HepG2 (cell line): Measurements from ENCODE around the gene FGF14. TPM values are rescaled to one million over a fixed set of nuclear protein-coding genes. Genes with fewer than 3 reads are reported as not detected.

Source experiments
- ATAC-seq: fragments of 200-7000 bp; cut with Tn5 transposase; 3 replicates; pipeline ENCODE4 v1.9.1; 2020; ENCODE audit warnings: mild to moderate bottlenecking, moderate library complexity
- BruUV-seq: library from RNA; stranded (reverse); fragments of 400-500 nt; replicated peaks from 2 replicates; lab custom pipeline; 2021; lab: Mats Ljungman, UMichigan
- CTCF ChIA-PET: fragments of 300-600 bp; formaldehyde crosslinking; extraction: SDS; loops from one replicate; lab custom pipeline; 2021; ENCODE audit warnings: low total read pairs, inconsistent platforms, low intra/inter-chr PET ratio; lab: Yijun Ruan, JAX
- POLR2A ChIA-PET: fragments of 350-600 bp; sonication (Branson Sonifier 250); formaldehyde crosslinking; loops from one replicate; lab custom pipeline; 2020; ENCODE audit warnings: antibody characterized with exemption, inconsistent platforms; lab: Yijun Ruan, JAX
- DNase-seq: peaks from one replicate; pipeline ENCODE4 v3.0.0-alpha.2; 2015; ENCODE audit warnings: low spot score
- FAIRE-seq: peaks from 3 replicates; lab custom pipeline; 2011; peaks lifted over from hg19 to GRCh38; lab: Jason Lieb, UNC
- H2AFZ ChIP-seq: one replicate; pipeline ENCODE4 v1.6.1; 2011; ENCODE audit warnings: low read length, inconsistent platforms
- H3K27ac ChIP-seq: fragments of 300-600 bp; 3 replicates; pipeline ENCODE4 v1.8.0; 2011; ENCODE audit warnings: mixed run types, mild to moderate bottlenecking, mixed read lengths, low read length, inconsistent platforms; ENCODE audit not compliant: insufficient read depth; ENCODE audit errors: extremely low read length
- H3K27me3 ChIP-seq, 2 experiments: fragments of 200-600 bp in 1 of 2; 2 replicates in 1 of 2; 3 replicates in 1 of 2; pipeline versions ENCODE4 v1.6.0 to v1.8.0; 2011; ENCODE audit warnings: low read length in 2 of 2, mild to moderate bottlenecking in 2 of 2, moderate library complexity in 2 of 2, inconsistent platforms in 1 of 2; ENCODE audit not compliant: insufficient read depth in 2 of 2, control insufficient read depth in 1 of 2
- H3K36me3 ChIP-seq, 2 experiments: fragments of 200-600 bp in 1 of 2; replicated peaks in 1 of 2; 2 replicates in 1 of 2; 3 replicates in 1 of 2; pipeline versions ENCODE4 v1.5.1 to v1.8.0; 2011; ENCODE audit warnings: low read length in 2 of 2, inconsistent platforms in 1 of 2; ENCODE audit not compliant: insufficient read depth in 2 of 2, control insufficient read depth in 1 of 2
- H3K4me1 ChIP-seq: 2 replicates; pipeline ENCODE4 v1.5.1; 2012; ENCODE audit warnings: low read length, inconsistent platforms; ENCODE audit not compliant: insufficient read depth
- H3K4me2 ChIP-seq: 2 replicates; pipeline ENCODE4 v1.6.0; 2011; ENCODE audit warnings: low read depth, low read length, inconsistent platforms
- H3K4me3 ChIP-seq, 3 experiments: fragments of 200-600 bp in 1 of 3; sonication (generic), shearing (Covaris generic) in 1 of 3; replicated peaks in 1 of 3; 2 replicates each; pipeline ENCODE4 v1.5.1; 2011 to 2016; ENCODE audit warnings: low read length in 3 of 3, inconsistent platforms in 2 of 3, low read depth in 2 of 3, mild to moderate bottlenecking in 2 of 3, control low read depth in 1 of 3, mixed read lengths in 1 of 3; ENCODE audit not compliant: insufficient read depth in 1 of 3
- H3K79me2 ChIP-seq: one replicate; pipeline ENCODE4 v1.6.1; 2011; ENCODE audit warnings: low read length, inconsistent platforms; ENCODE audit not compliant: insufficient read depth
- H3K9ac ChIP-seq: 2 replicates; pipeline ENCODE4 v1.6.0; 2011; ENCODE audit warnings: mild to moderate bottlenecking, low read depth, low read length, inconsistent platforms; ENCODE audit not compliant: insufficient read depth
- H3K9me3 ChIP-seq: 2 replicates; pipeline ENCODE4 v1.5.1; 2012; ENCODE audit warnings: mild to moderate bottlenecking, low read length
- H4K20me1 ChIP-seq: 2 replicates; pipeline ENCODE4 v1.6.0; 2011; ENCODE audit warnings: inconsistent platforms, mild to moderate bottlenecking, low read length, moderate library complexity; ENCODE audit not compliant: insufficient read depth
- BORCS8-MEF2B ChIP-seq: sonication (generic); formaldehyde crosslinking; IDR thresholded peaks from 2 replicates; pipeline ENCODE4 v1.8.0; 2022; ENCODE audit warnings: mild to moderate bottlenecking, missing genetic modification reagents
- KDM1A ChIP-seq: IDR thresholded peaks from 2 replicates; pipeline ENCODE4 v1.6.1; 2016; ENCODE audit warnings: missing compliant biosample characterization
- SMYD3 ChIP-seq: sonication (generic); formaldehyde crosslinking; IDR thresholded peaks from 2 replicates; pipeline ENCODE4 v1.8.1; 2023; ENCODE audit warnings: mild to moderate bottlenecking, missing genetic modification reagents
- SOX5 ChIP-seq: IDR thresholded peaks from 2 replicates; pipeline ENCODE4 v1.6.1; 2016; ENCODE audit warnings: borderline replicate concordance
- ZC3H4 ChIP-seq: sonication (generic); formaldehyde crosslinking; IDR thresholded peaks from 2 replicates; pipeline ENCODE4 v1.4.0; 2020; ENCODE audit warnings: missing genetic modification reagents, borderline replicate concordance
- ZFP90 ChIP-seq: sonication (generic); formaldehyde crosslinking; IDR thresholded peaks from 2 replicates; pipeline ENCODE4 v1.8.0; 2022; ENCODE audit warnings: missing genetic modification reagents, mild to moderate bottlenecking, inconsistent platforms, borderline replicate concordance
- ZNF10 ChIP-seq: sonication (generic); formaldehyde crosslinking; IDR thresholded peaks from 2 replicates; pipeline ENCODE4 v1.4.0; 2020; ENCODE audit warnings: mild to moderate bottlenecking, low read depth, missing genetic modification reagents, borderline replicate concordance
- ZNF30 ChIP-seq: sonication (generic); formaldehyde crosslinking; IDR thresholded peaks from 2 replicates; pipeline ENCODE4 v1.5.0; 2020; ENCODE audit warnings: mild to moderate bottlenecking, missing genetic modification reagents
- ZNF337 ChIP-seq: sonication (generic); formaldehyde crosslinking; IDR thresholded peaks from 2 replicates; pipeline ENCODE4 v1.5.1; 2020; ENCODE audit warnings: missing genetic modification reagents, low read depth, mild to moderate bottlenecking, borderline replicate concordance
- WGBS: methylation state at CpG from one replicate; pipeline ENCODE4 v1.1.6; 2017; ENCODE audit warnings: low lambda C conversion rate; 5-methylcytosine and 5-hydroxymethylcytosine counted together
- in situ Hi-C: cut with HindIII; loops from 2 replicates; pipeline ENCODE4 v1.10.0; 2017; ENCODE audit warnings: low pct_unique_long_range_greater_than_20kb; ENCODE audit not compliant: extremely low pct_ligation_motif_present
- intact Hi-C: fragments of 100-400 bp; cut with micrococcal nuclease; formaldehyde crosslinking; loops from one replicate; pipeline ENCODE4 v1.10.0; 2022; ENCODE audit not compliant: unreplicated experiment
- polyA plus RNA-seq, 8 experiments: library from polyadenylated mRNA; depleted of rRNA in 3 of 8; stranded (reverse) in 7 of 8; unstranded in 1 of 8; fragments of >200 nt; fragmentation: Illumina TruSeq in 4 of 8; extraction: Trizol in 4 of 8; gene quantifications; 2 replicates each; pipeline versions ENCODE4 v1.2.1 to v1.2.3, GENCODE V29; 2011 to 2016; ENCODE audit warnings: low read depth in 4 of 8, missing spikeins in 1 of 8, mixed read lengths in 1 of 8; ENCODE audit not compliant: insufficient read depth in 1 of 8
- total RNA-seq, 5 experiments: library from RNA; depleted of rRNA; stranded (reverse); fragments of >200 nt; fragmentation: Illumina TruSeq; extraction: Trizol; gene quantifications; 2 replicates each; pipeline ENCODE4 v1.2.3, GENCODE V29; 2016; ENCODE audit warnings: low read depth in 1 of 5
- TF ChIP-seq, protein P1 (sequence below): sonication (generic); IDR thresholded peaks from 2 replicates; pipeline ENCODE4 v1.6.1; 2016; ENCODE audit warnings: low read depth, borderline replicate concordance
- TF ChIP-seq, protein P2 (sequence below): sonication (generic); formaldehyde crosslinking; IDR thresholded peaks from 2 replicates; pipeline ENCODE4 v1.9.0; 2021; ENCODE audit warnings: missing genetic modification reagents, borderline replicate concordance
- TF ChIP-seq, protein P3 (sequence below): sonication (generic); formaldehyde crosslinking; IDR thresholded peaks from 2 replicates; pipeline ENCODE4 v1.4.0; 2020; ENCODE audit warnings: missing genetic modification reagents

Gene FGF14
- total and polyA plus RNA-seq, 2 of the 13 experiments (the other 11 are each of a cell fraction or from before 2014, with no cell fraction given), result not detected

DNA sequence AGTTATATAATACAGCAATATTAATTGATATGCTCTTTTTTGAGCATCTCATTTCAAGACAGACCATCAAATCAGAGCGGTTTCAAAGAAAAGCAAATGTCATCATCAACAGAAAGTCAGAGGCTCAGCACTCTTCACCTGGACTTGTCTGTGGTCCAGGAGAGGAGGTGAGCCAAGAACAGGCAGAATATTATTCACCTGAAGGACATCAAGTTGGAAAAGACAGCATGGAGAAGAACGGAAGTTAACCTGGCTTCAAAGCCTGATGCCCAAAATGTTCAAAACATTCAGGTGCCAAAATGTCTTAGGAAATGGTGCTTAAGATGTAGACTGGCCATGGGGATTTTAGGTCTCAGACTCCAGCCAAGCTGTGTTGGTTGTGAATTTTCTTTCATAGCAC is 40.7 kb downstream of the FGF14 start:
- in situ Hi-C loops (no loop called here), intact Hi-C loops (no loop called here)
- H3K27ac ChIP-seq, result no peak overlapping the region
- TF ChIP-seq, protein P1, sequence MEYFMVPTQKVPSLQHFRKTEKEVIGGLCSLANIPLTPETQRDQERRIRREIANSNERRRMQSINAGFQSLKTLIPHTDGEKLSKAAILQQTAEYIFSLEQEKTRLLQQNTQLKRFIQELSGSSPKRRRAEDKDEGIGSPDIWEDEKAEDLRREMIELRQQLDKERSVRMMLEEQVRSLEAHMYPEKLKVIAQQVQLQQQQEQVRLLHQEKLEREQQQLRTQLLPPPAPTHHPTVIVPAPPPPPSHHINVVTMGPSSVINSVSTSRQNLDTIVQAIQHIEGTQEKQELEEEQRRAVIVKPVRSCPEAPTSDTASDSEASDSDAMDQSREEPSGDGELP, result no peak
- TF ChIP-seq ZNF10 (CRISPR knock-in tag) (no peak), ZNF337 (CRISPR knock-in tag) (no peak), BORCS8-MEF2B (CRISPR knock-in tag) (no peak), KDM1A (CRISPR knock-in tag) (no peak), ZC3H4 (CRISPR knock-in tag) (no peak), ZFP90 (no peak), ZNF30 (CRISPR knock-in tag) (no peak), SMYD3 (CRISPR knock-in tag) (no peak), SOX5 (CRISPR knock-in tag) (no peak)
- TF ChIP-seq, protein P2, sequence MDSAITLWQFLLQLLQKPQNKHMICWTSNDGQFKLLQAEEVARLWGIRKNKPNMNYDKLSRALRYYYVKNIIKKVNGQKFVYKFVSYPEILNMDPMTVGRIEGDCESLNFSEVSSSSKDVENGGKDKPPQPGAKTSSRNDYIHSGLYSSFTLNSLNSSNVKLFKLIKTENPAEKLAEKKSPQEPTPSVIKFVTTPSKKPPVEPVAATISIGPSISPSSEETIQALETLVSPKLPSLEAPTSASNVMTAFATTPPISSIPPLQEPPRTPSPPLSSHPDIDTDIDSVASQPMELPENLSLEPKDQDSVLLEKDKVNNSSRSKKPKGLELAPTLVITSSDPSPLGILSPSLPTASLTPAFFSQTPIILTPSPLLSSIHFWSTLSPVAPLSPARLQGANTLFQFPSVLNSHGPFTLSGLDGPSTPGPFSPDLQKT (CRISPR knock-in tag), result no peak
- TF ChIP-seq, protein P3, sequence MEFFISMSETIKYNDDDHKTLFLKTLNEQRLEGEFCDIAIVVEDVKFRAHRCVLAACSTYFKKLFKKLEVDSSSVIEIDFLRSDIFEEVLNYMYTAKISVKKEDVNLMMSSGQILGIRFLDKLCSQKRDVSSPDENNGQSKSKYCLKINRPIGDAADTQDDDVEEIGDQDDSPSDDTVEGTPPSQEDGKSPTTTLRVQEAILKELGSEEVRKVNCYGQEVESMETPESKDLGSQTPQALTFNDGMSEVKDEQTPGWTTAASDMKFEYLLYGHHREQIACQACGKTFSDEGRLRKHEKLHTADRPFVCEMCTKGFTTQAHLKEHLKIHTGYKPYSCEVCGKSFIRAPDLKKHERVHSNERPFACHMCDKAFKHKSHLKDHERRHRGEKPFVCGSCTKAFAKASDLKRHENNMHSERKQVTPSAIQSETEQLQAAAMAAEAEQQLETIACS (CRISPR knock-in tag), result no peak
- no peaks in the 10 kb centered on the region for H3K4me1 ChIP-seq
- no peaks in the 10 kb centered on the region for H3K79me2 ChIP-seq
- H3K36me3 ChIP-seq, result no peaks in the 10 kb centered on the region
- no peak overlapping the region for H3K4me2 ChIP-seq
- H2AFZ ChIP-seq, result no peak overlapping the region
- CTCF ChIA-PET, result no interaction called here
- no peaks in the 10 kb centered on the region for H3K9me3 ChIP-seq
- DNase-seq (no peak), ATAC-seq (no peak), FAIRE-seq (no peak)
- no peaks in the 10 kb centered on the region for H4K20me1 ChIP-seq
- H3K27me3 ChIP-seq, result peaks cover 0 to 6% of the 10 kb centered on the region in 2 experiments; a peak in 1 of 5 replicates
- no peak overlapping the region for H3K4me3 ChIP-seq
- no peak overlapping the region for H3K9ac ChIP-seq
- POLR2A ChIA-PET, result no interaction called here
- BruUV-seq, result no TSS peak
- WGBS, result 0% methylated on average over 2 of the region's 2 CpGs
